MM.1S (cell line): ENCODE measurements around the gene AMBRA1.

ENCODE experiments used
- DNase-seq: peaks from one replicate; pipeline ENCODE4 v3.0.0-alpha.2; 2015
- H2AFZ ChIP-seq: fragments of 300-600 bp; sonication (generic); 2 replicates; pipeline ENCODE4 v1.6.0; 2016; ENCODE audit warnings: antibody characterized with exemption, low read length
- H3F3A ChIP-seq: fragments of 300-600 bp; sonication (generic); 2 replicates; pipeline ENCODE4 v1.6.1; 2016; ENCODE audit warnings: mild to moderate bottlenecking, antibody characterized with exemption, low read length, moderate library complexity, mixed read lengths; ENCODE audit not compliant: insufficient read depth
- H3K27ac ChIP-seq: fragments of 300-600 bp; sonication (generic); 2 replicates; pipeline ENCODE4 v1.5.1; 2016; ENCODE audit warnings: mild to moderate bottlenecking, low read length
- H3K27me3 ChIP-seq: fragments of 300-600 bp; sonication (generic); replicated peaks from 2 replicates; pipeline ENCODE4 v1.6.0; 2016; ENCODE audit warnings: low read length; ENCODE audit not compliant: insufficient read depth
- H3K36me3 ChIP-seq: fragments of 300-600 bp; sonication (generic); replicated peaks from 2 replicates; pipeline ENCODE4 v1.6.1; 2016; ENCODE audit warnings: mild to moderate bottlenecking, low read length, mixed read lengths; ENCODE audit not compliant: insufficient read depth
- H3K4me1 ChIP-seq: fragments of 300-600 bp; sonication (generic); 2 replicates; pipeline ENCODE4 v1.6.1; 2016; ENCODE audit warnings: low read length, mixed read lengths
- H3K4me2 ChIP-seq: fragments of 300-600 bp; sonication (generic); 2 replicates; pipeline ENCODE4 v1.6.0; 2016; ENCODE audit warnings: low read depth, low read length
- H3K4me3 ChIP-seq: fragments of 300-600 bp; sonication (generic); 2 replicates; pipeline ENCODE4 v1.5.1; 2016; ENCODE audit warnings: low read length, mixed read lengths
- H3K79me2 ChIP-seq: fragments of 300-600 bp; sonication (generic); 2 replicates; pipeline ENCODE4 v1.6.1; 2016; ENCODE audit warnings: mixed run types, low read length, mixed read lengths
- H3K9ac ChIP-seq: fragments of 300-600 bp; sonication (generic); 2 replicates; pipeline ENCODE4 v1.6.1; 2016; ENCODE audit warnings: low read length, mixed read lengths
- H3K9me2 ChIP-seq: fragments of 300-600 bp; sonication (generic); replicated peaks from 2 replicates; pipeline ENCODE4 v1.6.1; 2016; ENCODE audit warnings: mild to moderate bottlenecking, low read length, mixed read lengths; ENCODE audit not compliant: insufficient read depth
- H3K9me3 ChIP-seq: fragments of 300-600 bp; sonication (generic); replicated peaks from 2 replicates; pipeline ENCODE4 v1.6.1; 2016; ENCODE audit warnings: mild to moderate bottlenecking, low read length, mixed read lengths; ENCODE audit not compliant: insufficient read depth
- H4K20me1 ChIP-seq: fragments of 300-600 bp; sonication (generic); 2 replicates; pipeline ENCODE4 v1.6.1; 2016; ENCODE audit warnings: mild to moderate bottlenecking, low read length, moderate library complexity, mixed read lengths; ENCODE audit not compliant: insufficient read depth
- EZH2 ChIP-seq: fragments of 300-600 bp; sonication (generic); optimal IDR thresholded peaks from 2 replicates; pipeline ENCODE3; 2017; ENCODE audit warnings: low read depth, mild to moderate bottlenecking, antibody characterized with exemption, low read length, mixed read lengths
- EZH2phosphoT487 ChIP-seq: fragments of 300-600 bp; sonication (generic); IDR thresholded peaks from 2 replicates; pipeline ENCODE4 v1.6.1; 2018; ENCODE audit warnings: antibody characterized with exemption, low read length
- TF ChIP-seq, protein P1 (sequence below): fragments of 300-600 bp; sonication (generic); IDR thresholded peaks from 2 replicates; pipeline ENCODE4 v1.5.1; 2016; ENCODE audit warnings: antibody characterized with exemption, low read length, mixed read lengths

Gene AMBRA1

DNA sequence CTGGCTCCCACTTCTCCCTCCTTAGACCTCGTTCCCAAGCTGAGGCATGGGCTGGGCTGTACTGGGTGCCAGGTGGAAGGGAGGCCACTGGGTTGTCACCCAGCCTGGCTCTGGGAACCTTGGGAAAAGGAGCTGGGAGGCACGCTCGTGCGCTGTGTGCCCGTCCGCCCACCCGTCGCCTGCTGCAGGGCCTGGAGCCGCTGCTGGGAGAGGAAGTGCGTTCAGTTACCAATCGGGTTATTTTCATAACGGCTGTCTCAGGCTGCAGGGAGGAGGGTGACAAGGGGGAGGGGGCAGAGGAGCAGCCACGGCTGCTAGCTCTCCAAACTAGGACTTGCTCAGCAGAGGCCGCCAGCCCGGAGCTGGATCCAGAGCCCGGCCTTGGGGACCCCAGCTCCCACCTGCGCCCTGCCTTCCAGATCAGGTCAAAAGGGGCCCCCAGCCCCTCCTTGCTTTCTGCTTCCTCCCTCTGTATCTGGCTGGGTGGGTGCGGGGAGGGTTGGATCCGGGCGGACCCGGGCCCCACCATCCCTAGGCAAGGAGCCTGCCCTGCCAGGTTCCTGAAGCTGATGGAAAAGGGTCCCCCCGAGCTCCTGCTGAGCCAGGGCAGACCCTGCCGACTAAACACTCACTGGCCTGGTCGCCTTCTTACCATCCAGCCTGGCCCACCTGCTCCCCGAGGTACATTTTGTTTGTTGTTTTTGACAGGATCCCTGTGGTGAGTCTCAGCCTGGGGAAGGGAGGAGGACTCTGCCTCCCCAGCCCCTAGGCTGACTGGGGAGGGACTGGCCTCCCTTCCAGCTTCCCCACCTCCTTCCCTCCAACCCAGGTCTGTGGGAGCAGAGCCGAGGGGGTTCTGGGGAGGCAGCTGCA lies 232.3 kb downstream of the AMBRA1 start:
- Histone ChIP-seq H3K27ac (no peak overlapping the region; the same call in 1 of the 2 replicates), H3K4me3 (peak overlapping the region; percentile 49; the same call in 1 of the 2 replicates), H3K9ac (peak overlapping the region; percentile 27; the same call in 1 of the 2 replicates), H3K4me2 (peak overlapping the region; percentile 84), H3K9me3 (no peaks in the 10 kb centered on the region), H2AFZ (peak overlapping the region; percentile 45; the same call in 1 of the 2 replicates), H4K20me1 (no peaks in the 10 kb centered on the region), H3K9me2 (no peaks in the 10 kb centered on the region), H3K4me1 (no peaks in the 10 kb centered on the region), H3F3A (no peaks in the 10 kb centered on the region), H3K79me2 (peaks cover 28% of the 10 kb centered on the region), H3K27me3 (no peaks in the 10 kb centered on the region), H3K36me3 (no peaks in the 10 kb centered on the region)
- TF ChIP-seq EZH2 (no peak), EZH2phosphoT487 (no peak)
- TF ChIP-seq, protein P1, sequence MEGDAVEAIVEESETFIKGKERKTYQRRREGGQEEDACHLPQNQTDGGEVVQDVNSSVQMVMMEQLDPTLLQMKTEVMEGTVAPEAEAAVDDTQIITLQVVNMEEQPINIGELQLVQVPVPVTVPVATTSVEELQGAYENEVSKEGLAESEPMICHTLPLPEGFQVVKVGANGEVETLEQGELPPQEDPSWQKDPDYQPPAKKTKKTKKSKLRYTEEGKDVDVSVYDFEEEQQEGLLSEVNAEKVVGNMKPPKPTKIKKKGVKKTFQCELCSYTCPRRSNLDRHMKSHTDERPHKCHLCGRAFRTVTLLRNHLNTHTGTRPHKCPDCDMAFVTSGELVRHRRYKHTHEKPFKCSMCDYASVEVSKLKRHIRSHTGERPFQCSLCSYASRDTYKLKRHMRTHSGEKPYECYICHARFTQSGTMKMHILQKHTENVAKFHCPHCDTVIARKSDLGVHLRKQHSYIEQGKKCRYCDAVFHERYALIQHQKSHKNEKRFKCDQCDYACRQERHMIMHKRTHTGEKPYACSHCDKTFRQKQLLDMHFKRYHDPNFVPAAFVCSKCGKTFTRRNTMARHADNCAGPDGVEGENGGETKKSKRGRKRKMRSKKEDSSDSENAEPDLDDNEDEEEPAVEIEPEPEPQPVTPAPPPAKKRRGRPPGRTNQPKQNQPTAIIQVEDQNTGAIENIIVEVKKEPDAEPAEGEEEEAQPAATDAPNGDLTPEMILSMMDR, result no peak
- peak; percentile 64 for DNase-seq

DNA sequence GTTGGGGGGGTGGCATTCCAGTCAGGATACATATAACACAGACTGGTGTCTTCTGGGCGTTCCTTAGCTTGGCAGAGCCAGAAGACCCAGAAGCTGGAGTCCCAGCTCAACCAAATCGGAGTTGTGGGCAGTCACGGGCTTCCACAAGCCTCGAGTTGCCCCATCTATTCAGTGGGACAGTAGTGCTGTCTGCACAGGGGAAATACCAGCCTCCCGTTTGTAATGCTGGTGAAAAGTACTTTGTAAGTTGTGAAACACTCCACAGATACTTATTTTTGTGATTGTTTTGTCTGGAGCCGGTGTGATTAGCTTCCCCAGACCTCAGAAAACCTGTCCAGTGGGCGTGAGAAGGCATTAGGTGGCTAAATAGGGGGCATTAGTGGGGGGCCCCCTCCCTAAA lies 232.9 kb downstream of the AMBRA1 start:
- peak overlapping the region; percentile 49; the same call in 1 of the 2 replicates for H3K4me3 ChIP-seq
- no peak overlapping the region; the same call in 1 of the 2 replicates for H3K27ac ChIP-seq
- no peaks in the 10 kb centered on the region for H4K20me1 ChIP-seq

DNA sequence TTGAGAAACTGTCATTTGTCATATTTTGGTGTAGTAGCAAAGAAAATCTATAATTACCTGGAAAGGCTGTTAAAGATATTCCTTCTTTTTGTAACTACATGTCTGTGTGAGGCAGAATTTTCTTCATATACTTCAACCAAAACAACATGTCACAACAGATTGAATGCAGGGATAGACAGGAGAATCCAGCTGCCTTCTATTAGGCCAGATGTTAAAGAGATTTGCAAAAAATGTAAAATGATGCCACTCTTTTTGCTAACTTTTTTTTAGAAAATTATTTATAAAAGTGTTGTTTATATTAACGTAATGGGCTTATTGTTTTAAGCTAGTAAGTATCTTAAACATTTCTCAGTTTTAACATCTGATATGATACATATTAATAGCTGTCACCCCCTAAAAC lies 233.9 kb downstream of the AMBRA1 start:
- H4K20me1 ChIP-seq, result no peaks in the 10 kb centered on the region
- H3K4me3 ChIP-seq, result no peak overlapping the region
- no peaks in the 10 kb centered on the region for H3K9me3 ChIP-seq
- no peak overlapping the region for H2AFZ ChIP-seq
- H3K4me2 ChIP-seq, result no peak overlapping the region
- no peak overlapping the region for H3K27ac ChIP-seq
- no peak overlapping the region for H3K9ac ChIP-seq
- H3K9me2 ChIP-seq, result no peaks in the 10 kb centered on the region
- no peaks in the 10 kb centered on the region for H3K36me3 ChIP-seq
- no peaks in the 10 kb centered on the region for H3K4me1 ChIP-seq
- no peaks in the 10 kb centered on the region for H3K27me3 ChIP-seq
- peaks cover 32% of the 10 kb centered on the region for H3K79me2 ChIP-seq
- no peak for TF ChIP-seq EZH2phosphoT487
- H3F3A ChIP-seq, result no peaks in the 10 kb centered on the region
- no peak for DNase-seq

More for the DNA sequence above, 232.9 kb downstream of the AMBRA1 start:
- Histone ChIP-seq H3K4me2 (peak overlapping the region; percentile 84), H3K4me1 (no peaks in the 10 kb centered on the region), H3F3A (no peaks in the 10 kb centered on the region), H3K79me2 (peaks cover 32% of the 10 kb centered on the region), H3K9me2 (no peaks in the 10 kb centered on the region), H3K27me3 (no peaks in the 10 kb centered on the region), H3K36me3 (no peaks in the 10 kb centered on the region), H2AFZ (peak overlapping the region; percentile 45; the same call in 1 of the 2 replicates), H3K9me3 (no peaks in the 10 kb centered on the region), H3K9ac (peak overlapping the region; percentile 27; the same call in 1 of the 2 replicates)
- DNase-seq, result no peak
- TF ChIP-seq, protein P1, result no peak
- no peak for TF ChIP-seq EZH2phosphoT487
- no peak for TF ChIP-seq EZH2
